GM23338 (cell line): ENCODE data around the gene SHISA6.
A peak's percentile ranks its signal among the peaks of the same experiment; 100 is the strongest.

Experiments used
- CREB1 ChIP-seq: fragments of 250-450 bp; sonication (Bioruptor Pico); IDR thresholded peaks from 2 replicates; pipeline ENCODE4 v1.5.0; 2020; ENCODE audit warnings: low read depth, mild to moderate bottlenecking, moderate library complexity
- CTCF ChIP-seq, 2 experiments: fragments of 200-600 bp in 1 of 2; sonication (generic) in 1 of 2; conservative IDR thresholded peaks; 2 replicates each; pipeline versions ENCODE4 v1.5.1 to v1.6.1; 2016 to 2017; ENCODE audit warnings: antibody characterized with exemption in 2 of 2, low read depth in 2 of 2, mild to moderate bottlenecking in 2 of 2, moderate library complexity in 1 of 2
- NANOG ChIP-seq: IDR thresholded peaks from 2 replicates; pipeline ENCODE4 v1.6.1; 2016; ENCODE audit warnings: antibody characterized with exemption, borderline replicate concordance
- POLR2AphosphoS5 ChIP-seq: IDR thresholded peaks from 2 replicates; pipeline ENCODE4 v1.6.1; 2016; ENCODE audit warnings: antibody characterized with exemption, low read depth

GRCh38 chr17:11296994-11297393, 56.0 kb downstream of the SHISA6 start:
- 0 out of 4 replicates have a peak, but pooled peaks of 1 of the 2 experiments have one; percentile 10 for TF ChIP-seq CTCF (conservative IDR thresholded peaks at IDR 0.05; ENCODE audit: low read depth in 2 of 2)
- no peak for TF ChIP-seq NANOG
- no peak for TF ChIP-seq CREB1
- no peak for TF ChIP-seq POLR2AphosphoS5
